Omental fat pad (tissue), 4 donors: Measurements from ENCODE around the gene STON2. TPM values are rescaled to one million over a fixed set of nuclear protein-coding genes. Genes with fewer than 3 reads are reported as not detected.

Source experiments
- ATAC-seq: fragments of 150-250 bp; one replicate; pipeline ENCODE4 v1.9.1; 2016; ENCODE audit warnings: mild to moderate bottlenecking, moderate library complexity; ENCODE audit not compliant: low FRiP score
- DNase-seq: peaks from one replicate; pipeline ENCODE4 v3.0.0-alpha.2; 2019; ENCODE audit warnings: low spot score
- total RNA-seq, 4 donors: library from RNA; depleted of rRNA; stranded (reverse); fragments of >200 nt; gene quantifications; one replicate each; pipeline ENCODE4 v1.1.0, GENCODE V29; 2016
- TF ChIP-seq, protein P1 (sequence below), 3 donors: fragments of 450-650 bp; IDR thresholded peaks; one replicate each; pipeline ENCODE4 v1.5.1; 2016 to 2017; ENCODE audit warnings: antibody characterized with exemption in 3 of 3, mild to moderate bottlenecking in 3 of 3, moderate library complexity in 2 of 3

STON2 gene
- total RNA-seq, 4 donors from 2014 or later = 8.0 to 31.4 (median 18.6) TPM

DNA sequence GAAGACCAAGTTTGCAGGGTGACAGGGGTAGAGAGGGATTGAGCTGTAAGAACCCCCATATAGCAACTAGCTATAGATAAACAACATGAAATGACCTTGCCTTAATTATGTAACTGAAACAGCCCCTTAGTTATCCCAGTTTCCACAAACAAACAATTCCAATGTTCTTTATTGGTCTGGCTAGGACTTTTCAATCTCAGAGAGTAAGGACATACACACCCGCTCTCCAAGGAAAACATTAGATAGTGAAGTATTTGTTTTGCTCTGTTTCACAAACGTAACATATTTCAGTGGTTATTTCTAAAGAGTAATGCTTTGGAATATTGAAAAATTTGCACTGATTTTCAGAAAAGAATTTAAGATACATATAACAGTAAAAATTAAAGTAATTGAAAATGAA lies 127.8 kb downstream of the STON2 start:
- DNase-seq (no peak), ATAC-seq (no peak)
- TF ChIP-seq, protein P1, sequence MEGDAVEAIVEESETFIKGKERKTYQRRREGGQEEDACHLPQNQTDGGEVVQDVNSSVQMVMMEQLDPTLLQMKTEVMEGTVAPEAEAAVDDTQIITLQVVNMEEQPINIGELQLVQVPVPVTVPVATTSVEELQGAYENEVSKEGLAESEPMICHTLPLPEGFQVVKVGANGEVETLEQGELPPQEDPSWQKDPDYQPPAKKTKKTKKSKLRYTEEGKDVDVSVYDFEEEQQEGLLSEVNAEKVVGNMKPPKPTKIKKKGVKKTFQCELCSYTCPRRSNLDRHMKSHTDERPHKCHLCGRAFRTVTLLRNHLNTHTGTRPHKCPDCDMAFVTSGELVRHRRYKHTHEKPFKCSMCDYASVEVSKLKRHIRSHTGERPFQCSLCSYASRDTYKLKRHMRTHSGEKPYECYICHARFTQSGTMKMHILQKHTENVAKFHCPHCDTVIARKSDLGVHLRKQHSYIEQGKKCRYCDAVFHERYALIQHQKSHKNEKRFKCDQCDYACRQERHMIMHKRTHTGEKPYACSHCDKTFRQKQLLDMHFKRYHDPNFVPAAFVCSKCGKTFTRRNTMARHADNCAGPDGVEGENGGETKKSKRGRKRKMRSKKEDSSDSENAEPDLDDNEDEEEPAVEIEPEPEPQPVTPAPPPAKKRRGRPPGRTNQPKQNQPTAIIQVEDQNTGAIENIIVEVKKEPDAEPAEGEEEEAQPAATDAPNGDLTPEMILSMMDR (IDR thresholded peaks at IDR 0.05) = no peak

DNA sequence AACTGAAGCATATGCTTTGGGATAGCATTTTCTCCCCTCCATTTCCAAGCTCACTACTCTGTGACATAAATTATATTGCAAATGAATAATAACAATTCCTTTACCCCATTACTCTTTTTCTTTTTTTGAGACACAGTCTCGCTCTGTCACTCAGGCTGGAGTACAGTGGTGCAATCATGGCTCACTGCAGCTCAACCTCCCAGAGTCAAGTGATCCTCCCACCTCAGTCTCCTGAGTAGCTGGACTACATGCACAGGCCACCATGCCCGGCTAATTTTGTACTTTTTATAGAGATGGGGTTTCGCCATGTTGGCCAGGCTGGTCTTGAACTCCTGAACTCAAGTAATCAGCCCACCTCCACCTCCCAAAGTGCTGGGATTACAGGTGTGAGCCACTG lies 130.1 kb downstream of the STON2 start:
- TF ChIP-seq, protein P1 (IDR thresholded peaks at IDR 0.05) = no peak
- DNase-seq (no peak), ATAC-seq (no peak)

DNA sequence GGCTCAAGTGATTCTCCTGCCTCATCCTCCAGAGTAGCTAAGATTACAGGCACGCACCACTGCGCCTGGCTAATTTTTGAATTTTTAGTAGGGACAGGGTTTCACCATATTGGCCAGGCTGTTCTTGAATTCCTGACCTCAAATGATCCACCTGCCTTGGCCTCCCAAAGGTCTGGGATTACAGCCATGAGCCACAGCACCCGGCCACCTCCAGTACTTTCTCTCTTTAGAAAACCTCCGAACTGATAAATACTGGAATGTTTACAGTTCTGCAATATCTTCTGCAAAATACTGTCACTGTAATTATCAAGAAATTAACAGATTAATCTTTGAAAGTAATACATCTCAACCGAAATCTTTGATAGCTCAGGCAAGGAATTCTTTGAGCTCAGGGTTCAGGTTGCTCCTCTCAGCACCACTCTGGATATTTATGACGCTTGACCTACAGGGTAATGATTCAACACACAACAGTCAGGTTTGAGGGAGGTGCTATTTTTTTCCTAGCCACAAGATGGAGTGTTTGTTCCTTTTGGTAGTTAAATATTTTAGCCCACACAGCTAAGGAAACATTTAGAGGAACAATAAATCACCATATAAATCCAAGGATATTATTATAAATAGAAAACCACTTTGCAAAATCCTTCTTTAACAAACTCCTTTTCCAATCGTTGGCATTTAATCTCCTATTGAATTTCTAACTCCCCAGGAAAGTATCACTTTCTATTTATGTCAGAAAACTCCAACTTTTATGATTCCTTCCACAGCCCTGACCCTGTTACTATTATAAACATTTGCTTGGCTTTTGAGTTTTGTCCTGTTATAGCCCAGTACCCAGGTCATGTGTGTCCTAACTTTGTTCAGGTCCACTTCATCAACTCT lies 130.8 kb downstream of the STON2 start:
- no peak for DNase-seq
- peak; percentile 82 for ATAC-seq
- TF ChIP-seq, protein P1 (IDR thresholded peaks at IDR 0.05) = peak in 1 of 3 donors; percentile 65

DNA sequence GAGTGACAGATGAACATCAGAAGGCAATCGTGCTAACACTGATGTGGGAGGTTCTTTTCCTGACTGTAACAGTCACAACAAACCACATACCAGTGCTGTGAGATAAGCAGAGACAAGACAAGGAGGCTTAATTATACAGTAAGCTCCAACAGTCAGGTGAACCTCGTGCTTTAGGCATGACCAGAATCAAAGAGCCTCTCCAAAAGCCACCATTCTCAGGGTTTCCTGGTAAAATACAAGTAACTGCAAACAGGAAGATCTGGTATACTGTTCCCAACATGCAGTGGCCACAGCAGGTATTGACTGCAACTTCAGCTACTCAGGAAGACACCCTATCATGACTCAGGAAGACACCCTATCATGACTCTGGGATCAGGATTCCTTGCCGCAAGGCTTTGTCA lies 132.1 kb downstream of the STON2 start:
- DNase-seq (no peak), ATAC-seq (no peak)
- TF ChIP-seq, protein P1 (IDR thresholded peaks at IDR 0.05) = no peak

DNA sequence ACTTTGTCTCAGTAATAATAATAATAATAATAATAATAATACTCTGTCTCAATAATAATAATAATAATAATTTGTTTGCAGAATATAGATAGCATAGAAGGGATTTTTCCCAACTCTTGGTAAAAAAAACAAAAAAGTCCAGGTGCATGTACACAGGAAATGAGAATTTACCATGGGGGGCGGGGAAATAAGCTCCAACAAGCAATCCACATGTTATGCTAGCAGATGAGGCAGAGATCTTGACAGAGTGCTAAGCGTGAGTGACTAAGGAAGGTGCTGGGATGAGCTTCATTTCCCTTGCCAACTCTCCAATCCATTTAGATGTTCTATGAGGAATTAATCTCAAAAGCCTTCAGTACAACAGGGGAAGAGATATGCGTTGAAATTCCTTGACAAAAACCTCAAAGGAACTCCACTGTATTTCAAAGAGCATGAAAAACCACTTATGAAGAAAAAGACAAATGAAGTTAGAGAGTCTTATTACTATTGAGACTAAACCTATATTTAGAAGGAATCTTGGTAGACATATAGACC lies 134.4 kb downstream of the STON2 start:
- TF ChIP-seq, protein P1 (IDR thresholded peaks at IDR 0.05) = no peak
- no peak for ATAC-seq
- no peak for DNase-seq

DNA sequence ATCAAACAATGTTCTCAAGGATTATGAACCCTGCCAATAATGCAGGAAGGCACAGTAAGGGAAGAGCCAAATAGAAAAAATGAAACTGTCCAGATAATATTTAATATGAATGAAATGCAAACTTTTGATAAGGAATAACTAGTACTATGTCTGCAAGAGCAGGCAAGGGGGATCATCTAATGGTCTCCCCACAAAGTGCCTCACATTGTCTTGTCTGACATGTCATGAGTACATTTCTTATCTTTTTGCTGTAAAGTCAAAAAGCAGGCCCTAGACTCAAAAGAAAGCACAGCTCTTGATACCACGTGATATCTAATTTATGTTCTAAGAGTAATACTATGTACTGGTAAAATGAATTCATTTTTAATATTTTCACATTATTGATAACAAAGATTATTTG lies 135.5 kb downstream of the STON2 start:
- ATAC-seq = no peak
- DNase-seq = no peak
- TF ChIP-seq, protein P1 (IDR thresholded peaks at IDR 0.05) = no peak
